Endodermal cell (in vitro differentiated cells): ENCODE measurements around the gene KLHL26. TPM values are rescaled to one million over a fixed set of nuclear protein-coding genes. Genes with fewer than 3 reads are reported as not detected.

Experiments
- DNase-seq: peaks from one replicate; pipeline ENCODE4 v3.0.0-alpha.2; 2017
- H3K27ac ChIP-seq: 2 replicates; pipeline ENCODE4 v1.5.1; 2013; ENCODE audit warnings: mild to moderate bottlenecking, low read depth, low read length, moderate library complexity
- H3K27me3 ChIP-seq: 2 replicates; pipeline ENCODE4 v1.6.1; 2013; ENCODE audit warnings: mild to moderate bottlenecking, low read length, moderate library complexity; ENCODE audit not compliant: insufficient read depth, control insufficient read depth, poor library complexity, severe bottlenecking
- H3K36me3 ChIP-seq: 2 replicates; pipeline ENCODE4 v1.7.0; 2013; ENCODE audit warnings: mild to moderate bottlenecking, low read length, moderate library complexity; ENCODE audit not compliant: control insufficient read depth, insufficient read depth
- H3K4me1 ChIP-seq: one replicate; pipeline ENCODE4 v1.7.0; 2013; ENCODE audit warnings: low read length; ENCODE audit not compliant: control insufficient read depth, insufficient read depth
- H3K4me3 ChIP-seq: 2 replicates; pipeline ENCODE4 v1.5.1; 2013; ENCODE audit warnings: mild to moderate bottlenecking, low read length, moderate library complexity
- H3K9ac ChIP-seq: 2 replicates; pipeline ENCODE4 v1.6.1; 2013; ENCODE audit warnings: mild to moderate bottlenecking, low read length, moderate library complexity; ENCODE audit not compliant: poor library complexity, severe bottlenecking; ENCODE audit errors: extremely low read depth
- H3K9me3 ChIP-seq: 2 replicates; pipeline ENCODE4 v1.6.1; 2013; ENCODE audit warnings: mild to moderate bottlenecking, low read length, moderate library complexity; ENCODE audit not compliant: control insufficient read depth
- H3K27ac Mint-ChIP-seq: 2 replicates; pipeline ENCODE4 v1.8.0; 2020; ENCODE audit warnings: mixed read lengths
- H3K27me3 Mint-ChIP-seq: 2 replicates; pipeline ENCODE4 v1.8.0; 2021; ENCODE audit warnings: mild to moderate bottlenecking, mixed read lengths; ENCODE audit not compliant: insufficient read depth
- H3K36me3 Mint-ChIP-seq: 2 replicates; pipeline ENCODE4 v1.8.0; 2020; ENCODE audit warnings: low read depth, mixed read lengths
- H3K4me1 Mint-ChIP-seq: 2 replicates; pipeline ENCODE4 v1.8.0; 2020; ENCODE audit warnings: mixed read lengths
- H3K4me3 Mint-ChIP-seq: 2 replicates; pipeline ENCODE4 v1.8.0; 2020; ENCODE audit warnings: mild to moderate bottlenecking, moderate library complexity, mixed read lengths
- H3K9me3 Mint-ChIP-seq: 2 replicates; pipeline ENCODE4 v1.8.0; 2020; ENCODE audit warnings: mild to moderate bottlenecking, mixed read lengths
- WGBS, 2 experiments: methylation state at CpG; one replicate each; pipeline versions ENCODE4 v1.1.5 to v1.1.7; 2013; ENCODE audit warnings: missing lambda C conversion rate in 2 of 2, mixed read lengths in 1 of 2; ENCODE audit not compliant: insufficient coverage in 1 of 2, insufficient read length in 1 of 2; 5-methylcytosine and 5-hydroxymethylcytosine counted together
- total RNA-seq, 2 donors: library from RNA; stranded (reverse); fragmentation: NEBNext Ultra II Directional in 1 of 2; extraction: Animal tissue kit (Norgen Biotek cat#: 25700) in 1 of 2; gene quantifications; 2 replicates in 1 of 2; 3 replicates in 1 of 2; pipeline ENCODE4 v1.2.1, GENCODE V29; 2021
- TF ChIP-seq, protein P1 (sequence below): fragments of 200-600 bp; sonication (generic); conservative IDR thresholded peaks from 2 replicates; pipeline ENCODE4 v1.5.0; 2021; ENCODE audit warnings: antibody characterized with exemption, mild to moderate bottlenecking

KLHL26 gene
- total RNA-seq, 2 donors from 2014 or later = 9.4 to 11.2 TPM

DNA sequence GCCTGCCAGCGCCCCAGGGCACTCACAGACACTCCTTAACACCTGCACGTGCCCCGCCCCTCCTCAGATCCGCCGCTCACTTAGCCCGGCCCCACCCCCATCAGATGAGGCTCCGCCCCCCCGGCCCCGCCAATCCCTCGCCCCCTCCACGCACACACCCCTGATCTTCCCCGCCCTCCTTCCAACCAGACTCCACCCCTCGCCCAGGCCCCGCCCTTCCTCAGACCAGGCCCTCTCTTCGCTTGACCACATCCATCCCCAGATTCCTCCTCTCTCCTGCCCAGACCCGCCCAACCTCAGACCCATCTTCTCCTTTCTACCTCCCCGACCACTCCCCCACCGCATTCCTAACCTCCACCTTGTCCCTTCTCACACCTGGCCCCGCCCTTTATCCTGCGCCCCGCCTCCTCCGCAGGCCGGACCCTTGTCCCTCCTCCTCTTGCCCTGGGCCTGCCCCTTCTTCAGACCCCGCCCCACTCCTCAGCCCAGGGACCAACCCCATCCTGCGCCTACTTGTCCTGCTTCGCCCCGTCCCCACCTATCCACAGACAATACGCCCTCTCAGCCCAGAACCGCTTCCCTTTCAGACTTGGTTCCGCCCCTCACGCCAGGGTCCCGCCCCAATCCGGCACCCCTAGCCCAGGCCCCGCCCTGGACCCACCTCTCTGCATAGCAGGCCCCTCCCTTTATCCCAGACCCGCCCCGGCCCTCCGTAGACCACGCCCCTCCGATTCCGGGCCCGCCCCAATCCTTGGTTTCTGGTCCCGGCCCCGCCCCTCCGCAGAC, 452 bp upstream of the KLHL26 start:
- Histone ChIP-seq H3K36me3 (no peaks in the 10 kb centered on the region), H3K4me1 (no peaks in the 10 kb centered on the region), H3K9ac (no peak overlapping the region), H3K27me3 (peaks cover 15% of the 10 kb centered on the region), H3K27ac (no peak overlapping the region), H3K9me3 (no peaks in the 10 kb centered on the region), H3K4me3 (peak overlapping the region; percentile 86)
- Mint-ChIP-seq H3K27ac (peak overlapping the region; percentile 84), H3K9me3 (no peaks in the 10 kb centered on the region), H3K36me3 (no peaks in the 10 kb centered on the region), H3K4me1 (peaks cover 4% of the 10 kb centered on the region), H3K27me3 (peaks cover 26% of the 10 kb centered on the region), H3K4me3 (peak overlapping the region; percentile 74)
- DNase-seq = peak; percentile 100
- TF ChIP-seq, protein P1, sequence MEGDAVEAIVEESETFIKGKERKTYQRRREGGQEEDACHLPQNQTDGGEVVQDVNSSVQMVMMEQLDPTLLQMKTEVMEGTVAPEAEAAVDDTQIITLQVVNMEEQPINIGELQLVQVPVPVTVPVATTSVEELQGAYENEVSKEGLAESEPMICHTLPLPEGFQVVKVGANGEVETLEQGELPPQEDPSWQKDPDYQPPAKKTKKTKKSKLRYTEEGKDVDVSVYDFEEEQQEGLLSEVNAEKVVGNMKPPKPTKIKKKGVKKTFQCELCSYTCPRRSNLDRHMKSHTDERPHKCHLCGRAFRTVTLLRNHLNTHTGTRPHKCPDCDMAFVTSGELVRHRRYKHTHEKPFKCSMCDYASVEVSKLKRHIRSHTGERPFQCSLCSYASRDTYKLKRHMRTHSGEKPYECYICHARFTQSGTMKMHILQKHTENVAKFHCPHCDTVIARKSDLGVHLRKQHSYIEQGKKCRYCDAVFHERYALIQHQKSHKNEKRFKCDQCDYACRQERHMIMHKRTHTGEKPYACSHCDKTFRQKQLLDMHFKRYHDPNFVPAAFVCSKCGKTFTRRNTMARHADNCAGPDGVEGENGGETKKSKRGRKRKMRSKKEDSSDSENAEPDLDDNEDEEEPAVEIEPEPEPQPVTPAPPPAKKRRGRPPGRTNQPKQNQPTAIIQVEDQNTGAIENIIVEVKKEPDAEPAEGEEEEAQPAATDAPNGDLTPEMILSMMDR = no peak
- 1 to 3% methylated on average over 10 to 40 of the region's 44 CpGs for WGBS, 2 experiments

DNA sequence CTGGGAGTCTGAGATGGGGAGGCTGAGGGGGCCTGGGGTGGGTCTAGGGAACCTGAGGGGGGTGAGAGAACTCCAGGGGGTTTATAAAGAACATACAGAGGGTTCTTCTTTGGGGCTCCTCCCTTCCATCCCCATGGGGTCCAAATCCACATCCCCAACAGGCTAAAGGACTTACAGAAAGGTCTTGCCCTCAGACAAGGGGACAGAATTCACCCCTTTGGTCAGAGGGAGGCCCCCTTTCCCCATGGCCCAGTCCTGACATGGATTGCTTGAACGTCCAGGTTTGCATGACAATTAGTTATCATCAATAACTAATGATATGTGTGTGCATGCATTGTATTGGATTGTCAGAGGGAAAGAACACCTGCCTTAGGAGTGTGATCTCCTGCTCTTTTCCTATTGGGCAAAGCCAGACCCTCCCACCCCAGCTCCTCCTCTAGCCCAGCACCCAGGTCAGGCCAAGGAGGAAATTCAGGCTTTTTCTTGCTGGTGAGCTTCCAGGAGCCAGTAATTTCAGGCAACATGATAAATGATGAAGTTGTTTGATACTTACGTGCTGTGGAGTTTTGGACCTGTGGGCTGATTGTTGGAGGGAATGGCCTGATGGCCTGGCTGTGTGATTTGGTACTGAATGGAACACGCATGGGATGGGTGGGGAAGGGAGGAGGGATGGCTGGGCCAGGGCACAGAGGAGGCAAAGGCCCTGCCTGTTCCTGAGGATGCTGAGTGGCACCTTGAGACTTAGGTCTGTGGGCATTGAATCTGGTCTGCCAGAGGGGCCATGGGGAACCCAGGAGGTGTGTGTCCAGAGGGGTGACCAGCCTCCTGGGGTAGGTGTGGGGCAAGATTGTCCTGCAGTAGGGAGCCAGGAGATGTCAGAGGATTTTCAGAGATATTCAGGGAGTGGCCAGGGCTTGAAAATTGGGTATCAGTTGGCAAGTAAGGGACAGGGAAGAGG, 1.1 kb downstream of the KLHL26 start:
- Histone ChIP-seq H3K36me3 (no peaks in the 10 kb centered on the region), H3K4me1 (no peaks in the 10 kb centered on the region), H3K9me3 (no peaks in the 10 kb centered on the region), H3K27me3 (peaks cover 15% of the 10 kb centered on the region), H3K9ac (no peak overlapping the region), H3K27ac (no peak overlapping the region), H3K4me3 (peak overlapping the region; percentile 86)
- peak overlapping the region; percentile 74 for H3K4me3 Mint-ChIP-seq
- WGBS, 2 experiments = 90 to 100% methylated on average over 1 to 2 of the region's 3 CpGs
- H3K27ac Mint-ChIP-seq = peak overlapping the region; percentile 48
- no peaks in the 10 kb centered on the region for H3K9me3 Mint-ChIP-seq
- peaks cover 26% of the 10 kb centered on the region for H3K27me3 Mint-ChIP-seq
- TF ChIP-seq, protein P1 = no peak
- no peaks in the 10 kb centered on the region for H3K36me3 Mint-ChIP-seq
- H3K4me1 Mint-ChIP-seq = peaks cover 4% of the 10 kb centered on the region
- DNase-seq = peak; percentile 76

- no peak overlapping the region for H3K9ac ChIP-seq
- 97 to 98% methylated on average over 8 of the region's 8 CpGs for WGBS, 2 experiments
- no peaks in the 10 kb centered on the region for H3K36me3 ChIP-seq
- Mint-ChIP-seq H3K4me1 (peaks cover 9% of the 10 kb centered on the region), H3K27ac (no peak overlapping the region), H3K4me3 (no peak overlapping the region), H3K9me3 (no peaks in the 10 kb centered on the region), H3K36me3 (peaks cover 2% of the 10 kb centered on the region), H3K27me3 (peaks cover 11% of the 10 kb centered on the region)
- peaks cover 11% of the 10 kb centered on the region for H3K27me3 ChIP-seq
- TF ChIP-seq, protein P1 = no peak
- no peak overlapping the region for H3K4me3 ChIP-seq
- H3K9me3 ChIP-seq = no peaks in the 10 kb centered on the region
- no peaks in the 10 kb centered on the region for H3K4me1 ChIP-seq
- H3K27ac ChIP-seq = no peak overlapping the region
- DNase-seq = no peak
Observed at GRCh38 chr19:18639706-18640243, 2.9 kb downstream of the KLHL26 start.
